GM23248 (cell line): Measurements from ENCODE around the gene CCBE1. TPM values are rescaled to one million over a fixed set of nuclear protein-coding genes. Genes with fewer than 3 reads are reported as not detected.

Source experiments
- DNase-seq: peaks from one replicate; pipeline ENCODE4 v3.0.0-alpha.2; 2015
- H2AFZ ChIP-seq: fragments of 200-600 bp; sonication (generic); 2 replicates; pipeline ENCODE4 v1.6.1; 2016; ENCODE audit warnings: antibody characterized with exemption
- H3F3A ChIP-seq: fragments of 200-600 bp; sonication (generic); 2 replicates; pipeline ENCODE4 v1.6.1; 2016; ENCODE audit warnings: mild to moderate bottlenecking, antibody characterized with exemption, mixed run types; ENCODE audit not compliant: insufficient read depth
- H3K27ac ChIP-seq: fragments of 200-600 bp; sonication (generic); 2 replicates; pipeline ENCODE4 v1.5.1; 2016; ENCODE audit warnings: mild to moderate bottlenecking
- H3K27me3 ChIP-seq: fragments of 200-600 bp; sonication (generic); replicated peaks from 2 replicates; pipeline ENCODE4 v1.6.1; 2016; ENCODE audit warnings: mild to moderate bottlenecking; ENCODE audit not compliant: insufficient read depth
- H3K36me3 ChIP-seq: fragments of 200-600 bp; sonication (generic); 2 replicates; pipeline ENCODE4 v1.6.1; 2016; ENCODE audit warnings: low read depth, mild to moderate bottlenecking
- H3K4me1 ChIP-seq: fragments of 200-600 bp; sonication (generic); 2 replicates; pipeline ENCODE4 v1.6.1; 2016; ENCODE audit warnings: mild to moderate bottlenecking; ENCODE audit not compliant: insufficient read depth
- H3K4me2 ChIP-seq: fragments of 200-600 bp; sonication (generic); one replicate; pipeline ENCODE4 v1.6.1; 2016; ENCODE audit warnings: mild to moderate bottlenecking; ENCODE audit not compliant: unreplicated experiment
- H3K4me3 ChIP-seq: fragments of 200-600 bp; sonication (generic); 2 replicates; pipeline ENCODE4 v1.5.1; 2016; ENCODE audit warnings: mild to moderate bottlenecking
- H3K79me2 ChIP-seq: fragments of 200-600 bp; sonication (generic); 2 replicates; pipeline ENCODE4 v1.6.1; 2016; ENCODE audit warnings: mild to moderate bottlenecking; ENCODE audit not compliant: insufficient read depth
- H3K9ac ChIP-seq: fragments of 200-600 bp; sonication (generic); 2 replicates; pipeline ENCODE4 v1.6.1; 2016; ENCODE audit warnings: mild to moderate bottlenecking
- H3K9me2 ChIP-seq: fragments of 200-600 bp; sonication (generic); 2 replicates; pipeline ENCODE4 v1.6.1; 2016; ENCODE audit warnings: mixed run types, mild to moderate bottlenecking, moderate library complexity; ENCODE audit not compliant: insufficient read depth
- H3K9me3 ChIP-seq: fragments of 200-600 bp; sonication (generic); one replicate; pipeline ENCODE4 v1.6.1; 2017; ENCODE audit warnings: low read depth
- H4K20me1 ChIP-seq: fragments of 200-600 bp; sonication (generic); 2 replicates; pipeline ENCODE4 v1.6.0; 2016; ENCODE audit not compliant: insufficient read depth
- EZH2 ChIP-seq: fragments of 200-600 bp; sonication (generic); IDR thresholded peaks from 2 replicates; pipeline ENCODE4 v1.6.1; 2018; ENCODE audit warnings: antibody characterized with exemption, mild to moderate bottlenecking; ENCODE audit not compliant: insufficient read depth, poor library complexity, severe bottlenecking
- EZH2phosphoT487 ChIP-seq: fragments of 200-600 bp; sonication (generic); IDR thresholded peaks from 2 replicates; pipeline ENCODE4 v1.6.1; 2018; ENCODE audit warnings: antibody characterized with exemption, moderate library complexity, mild to moderate bottlenecking, low read depth; ENCODE audit not compliant: insufficient read depth
- WGBS, 2 experiments: methylation state at CpG; one replicate each; pipeline ENCODE4 v1.1.6; 2015 to 2017; ENCODE audit warnings: low lambda C conversion rate in 2 of 2, low coverage in 1 of 2; ENCODE audit errors: missing lambda C conversion rate in 2 of 2; 5-methylcytosine and 5-hydroxymethylcytosine counted together
- in situ Hi-C: fragments of 300-500 bp; cut with MboI; formaldehyde crosslinking; loops from 2 replicates; pipeline ENCODE4 v1.15.0; 2020
- polyA plus RNA-seq: library from polyadenylated mRNA; unstranded; fragments of >200 nt; fragmentation: Nextera tagmentation; extraction: Ambion mirVana; gene quantifications from 2 replicates; pipeline ENCODE4 v1.2.1, GENCODE V29; 2016
- total RNA-seq: library from RNA; depleted of rRNA; stranded (reverse); fragments of >200 nt; shearing (Covaris generic); gene quantifications from 2 replicates; pipeline ENCODE4 v1.2.3, GENCODE V29; 2014

Gene CCBE1
- total and polyA plus RNA-seq, 2 experiments from 2014 or later: 16.6 to 33.6 TPM

GRCh38 chr18:59550174-59550516 lies 147.1 kb downstream of the CCBE1 start:
- Histone ChIP-seq H4K20me1 (no peaks in the 10 kb centered on the region; the same call in 1 of the 2 replicates), H3K4me3 (no peak overlapping the region), H3K27me3 (no peaks in the 10 kb centered on the region), H3K79me2 (no peaks in the 10 kb centered on the region), H3K9me2 (no peaks in the 10 kb centered on the region), H3F3A (no peaks in the 10 kb centered on the region; the same call in 1 of the 2 replicates), H3K4me1 (peaks cover 9% of the 10 kb centered on the region; the same call in 1 of the 2 replicates), H3K9ac (no peak overlapping the region), H3K27ac (no peak overlapping the region), H3K9me3 (no peaks in the 10 kb centered on the region), H3K36me3 (no peaks in the 10 kb centered on the region), H2AFZ (no peak overlapping the region), H3K4me2 (no peak overlapping the region)
- TF ChIP-seq EZH2phosphoT487 (no peak), EZH2 (no peak)
- no peak for DNase-seq
- in situ Hi-C loops: no loop called here
- 65 to 68% methylated on average over 4 of the region's 4 CpGs for WGBS, 2 experiments

- Histone ChIP-seq H3K9ac (no peak overlapping the region), H3K79me2 (no peaks in the 10 kb centered on the region)
Observed at GRCh38 chr18:59549503-59550173, 147.6 kb downstream of the CCBE1 start.

GRCh38 chr18:59547581-59548182 lies 149.5 kb downstream of the CCBE1 start:
- no peaks in the 10 kb centered on the region for H3K27me3 ChIP-seq
- TF ChIP-seq EZH2 (no peak), EZH2phosphoT487 (no peak)
- H4K20me1 ChIP-seq: no peaks in the 10 kb centered on the region; the same call in 1 of the 2 replicates
- H3K9me2 ChIP-seq: no peaks in the 10 kb centered on the region
- H3K79me2 ChIP-seq: no peaks in the 10 kb centered on the region
- peak; percentile 81 for DNase-seq
- 31 to 33% methylated on average over 11 of the region's 11 CpGs for WGBS, 2 experiments
- H3K9me3 ChIP-seq: no peaks in the 10 kb centered on the region
- H2AFZ ChIP-seq: no peak overlapping the region
- H3F3A ChIP-seq: no peaks in the 10 kb centered on the region; the same call in 1 of the 2 replicates
- H3K27ac ChIP-seq: no peak overlapping the region
- in situ Hi-C loops: no loop called here
- peak overlapping the region; percentile 21 for H3K4me2 ChIP-seq
- peak overlapping the region; percentile 27; the same call in 1 of the 2 replicates for H3K4me3 ChIP-seq
- peaks cover 9% of the 10 kb centered on the region; the same call in 1 of the 2 replicates for H3K4me1 ChIP-seq
- no peak overlapping the region for H3K9ac ChIP-seq
- no peaks in the 10 kb centered on the region for H3K36me3 ChIP-seq

More at GRCh38 chr18:59549503-59550173, 147.6 kb downstream of the CCBE1 start:
- in situ Hi-C loops: no loop called here
- WGBS, 2 experiments: 40 to 48% methylated on average over 3 of the region's 3 CpGs
- no peaks in the 10 kb centered on the region; the same call in 1 of the 2 replicates for H4K20me1 ChIP-seq
- H3K9me3 ChIP-seq: no peaks in the 10 kb centered on the region
- no peak for DNase-seq
- TF ChIP-seq EZH2phosphoT487 (no peak), EZH2 (no peak)
- H3K4me3 ChIP-seq: no peak overlapping the region
- H3K4me2 ChIP-seq: no peak overlapping the region
- H3K36me3 ChIP-seq: no peaks in the 10 kb centered on the region
- no peaks in the 10 kb centered on the region for H3K9me2 ChIP-seq
- H2AFZ ChIP-seq: no peak overlapping the region
- no peaks in the 10 kb centered on the region; the same call in 1 of the 2 replicates for H3F3A ChIP-seq
- H3K27me3 ChIP-seq: no peaks in the 10 kb centered on the region
- H3K27ac ChIP-seq: no peak overlapping the region
- peaks cover 9% of the 10 kb centered on the region; the same call in 1 of the 2 replicates for H3K4me1 ChIP-seq

GRCh38 chr18:59546188-59546587 lies 151.0 kb downstream of the CCBE1 start:
- Histone ChIP-seq H3K9me3 (no peaks in the 10 kb centered on the region), H3K4me3 (no peak overlapping the region), H4K20me1 (no peaks in the 10 kb centered on the region; the same call in 1 of the 2 replicates), H3F3A (no peaks in the 10 kb centered on the region; the same call in 1 of the 2 replicates), H3K4me2 (no peak overlapping the region), H3K4me1 (peaks cover 9% of the 10 kb centered on the region; the same call in 1 of the 2 replicates), H3K27me3 (no peaks in the 10 kb centered on the region), H3K9me2 (no peaks in the 10 kb centered on the region), H3K36me3 (no peaks in the 10 kb centered on the region), H2AFZ (no peak overlapping the region), H3K27ac (no peak overlapping the region), H3K79me2 (no peaks in the 10 kb centered on the region), H3K9ac (no peak overlapping the region)
- in situ Hi-C loops: no loop called here
- no peak for TF ChIP-seq EZH2
- TF ChIP-seq EZH2phosphoT487: no peak
- WGBS, 2 experiments: 33 to 35% methylated on average over 3 of the region's 3 CpGs
- peak; percentile 12 for DNase-seq
